Measurements from ENCODE around the gene LRRK1.

LRRK1 gene

DNA sequence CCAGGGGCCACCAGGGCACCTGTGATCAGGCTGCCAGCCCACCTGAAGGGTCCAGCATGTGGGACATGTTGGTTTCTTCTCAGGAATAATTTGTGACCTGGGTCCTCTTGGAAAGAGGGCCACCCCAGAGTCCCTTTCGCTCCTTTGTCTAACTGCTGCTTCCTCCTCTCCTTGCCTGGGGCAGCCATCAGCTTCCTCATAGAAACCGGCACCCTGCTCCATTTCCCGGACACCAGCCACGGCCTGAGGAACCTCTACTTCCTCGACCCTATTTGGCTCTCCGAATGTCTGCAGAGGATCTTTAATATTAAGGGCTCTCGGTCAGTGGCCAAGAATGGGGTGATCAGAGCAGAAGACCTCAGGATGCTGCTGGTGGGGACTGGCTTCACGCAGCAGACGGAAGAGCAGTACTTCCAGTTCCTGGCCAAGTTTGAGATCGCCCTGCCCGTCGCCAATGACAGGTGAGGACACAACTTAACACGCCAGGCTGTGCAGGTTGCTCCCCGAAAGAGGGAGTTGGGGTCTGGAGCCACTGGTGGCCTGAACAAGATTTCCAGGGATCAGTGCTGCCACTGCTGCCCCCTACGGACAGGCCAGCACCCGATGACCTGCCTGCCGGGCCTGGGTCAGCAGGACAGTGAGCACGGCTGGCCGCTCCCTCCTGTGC lies 109.7 kb downstream of the LRRK1 start:
- H3K27ac Mint-ChIP-seq, result no peak overlapping the region
- H3K4me1 Mint-ChIP-seq, result peaks cover 14% of the 10 kb centered on the region
- peaks cover 31% of the 10 kb centered on the region for H3K27me3 Mint-ChIP-seq (ENCODE audit: low read depth, poor library complexity)
- TF ChIP-seq, protein P1, sequence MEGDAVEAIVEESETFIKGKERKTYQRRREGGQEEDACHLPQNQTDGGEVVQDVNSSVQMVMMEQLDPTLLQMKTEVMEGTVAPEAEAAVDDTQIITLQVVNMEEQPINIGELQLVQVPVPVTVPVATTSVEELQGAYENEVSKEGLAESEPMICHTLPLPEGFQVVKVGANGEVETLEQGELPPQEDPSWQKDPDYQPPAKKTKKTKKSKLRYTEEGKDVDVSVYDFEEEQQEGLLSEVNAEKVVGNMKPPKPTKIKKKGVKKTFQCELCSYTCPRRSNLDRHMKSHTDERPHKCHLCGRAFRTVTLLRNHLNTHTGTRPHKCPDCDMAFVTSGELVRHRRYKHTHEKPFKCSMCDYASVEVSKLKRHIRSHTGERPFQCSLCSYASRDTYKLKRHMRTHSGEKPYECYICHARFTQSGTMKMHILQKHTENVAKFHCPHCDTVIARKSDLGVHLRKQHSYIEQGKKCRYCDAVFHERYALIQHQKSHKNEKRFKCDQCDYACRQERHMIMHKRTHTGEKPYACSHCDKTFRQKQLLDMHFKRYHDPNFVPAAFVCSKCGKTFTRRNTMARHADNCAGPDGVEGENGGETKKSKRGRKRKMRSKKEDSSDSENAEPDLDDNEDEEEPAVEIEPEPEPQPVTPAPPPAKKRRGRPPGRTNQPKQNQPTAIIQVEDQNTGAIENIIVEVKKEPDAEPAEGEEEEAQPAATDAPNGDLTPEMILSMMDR (IDR thresholded peaks at IDR 0.05), result no peak
- no peak for DNase-seq
- H3K9me3 Mint-ChIP-seq, result peaks cover 8% of the 10 kb centered on the region
- no peak overlapping the region for H3K4me3 Mint-ChIP-seq
- H3K36me3 Mint-ChIP-seq (ENCODE audit: low read depth), result no peaks in the 10 kb centered on the region

DNA sequence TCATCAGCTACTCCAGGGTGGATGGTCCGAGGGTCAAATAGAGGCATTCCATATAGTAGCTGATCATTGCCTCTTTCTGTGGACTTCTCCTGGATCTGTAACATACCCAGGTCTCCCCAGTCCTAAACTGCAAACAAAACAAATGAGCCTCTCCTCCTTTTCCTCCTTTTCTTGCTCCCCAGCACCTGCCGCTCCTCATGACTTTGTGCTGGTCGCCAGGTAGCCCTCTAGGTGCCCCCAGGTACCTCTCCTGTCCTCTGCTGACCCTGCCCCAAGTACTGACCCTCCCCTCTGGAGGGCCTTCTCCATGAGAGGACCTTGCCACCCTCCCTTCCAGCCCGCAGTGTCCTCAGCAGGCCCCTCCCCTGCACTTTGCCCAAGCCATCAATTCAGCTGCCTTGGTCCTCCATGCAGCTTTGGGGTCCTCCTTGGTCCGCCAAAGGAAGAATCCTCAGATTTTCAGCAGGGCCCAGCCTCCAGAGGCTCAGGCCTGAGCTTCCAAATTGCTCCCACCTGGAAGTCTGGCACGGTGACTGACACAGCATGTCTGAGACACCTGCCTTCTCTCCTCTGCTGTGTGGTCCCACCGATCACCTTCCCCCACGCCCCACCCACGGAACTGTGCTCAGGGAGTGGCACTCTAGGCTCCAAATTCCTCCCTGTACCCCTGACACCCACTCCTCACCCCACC lies 111.0 kb downstream of the LRRK1 start:
- H3K36me3 Mint-ChIP-seq (ENCODE audit: low read depth), result peaks cover 4% of the 10 kb centered on the region
- H3K9me3 Mint-ChIP-seq, result peaks cover 20% of the 10 kb centered on the region
- TF ChIP-seq, protein P1 (IDR thresholded peaks at IDR 0.05), result no peak

DNA sequence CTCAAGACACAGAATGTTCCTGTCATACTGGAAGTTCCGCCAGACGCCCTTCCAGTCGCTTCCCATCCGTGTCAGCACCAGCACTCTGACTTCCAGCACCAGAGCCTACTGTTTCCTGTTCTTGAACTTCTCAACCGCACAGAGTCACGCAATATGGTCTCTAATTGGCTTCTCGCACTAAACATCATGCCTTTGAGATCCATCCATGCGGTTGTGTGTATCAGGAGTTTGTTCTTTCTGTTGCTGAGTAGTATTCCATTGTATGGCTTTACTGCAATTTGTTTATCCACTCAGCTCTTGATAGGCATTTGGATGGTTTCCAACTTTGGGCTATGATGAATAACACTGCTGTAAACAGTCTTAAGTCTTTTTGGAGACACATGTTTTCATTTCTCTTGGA lies 112.1 kb downstream of the LRRK1 start:
- DNase-seq, result no peak
- TF ChIP-seq, protein P1 (IDR thresholded peaks at IDR 0.05), result no peak
- peaks cover 6% of the 10 kb centered on the region for H3K36me3 Mint-ChIP-seq (ENCODE audit: low read depth)
- peaks cover 31% of the 10 kb centered on the region for H3K9me3 Mint-ChIP-seq
- no peak overlapping the region for H3K27ac Mint-ChIP-seq
- peaks cover 27% of the 10 kb centered on the region for H3K27me3 Mint-ChIP-seq (ENCODE audit: low read depth, poor library complexity)
- H3K4me1 Mint-ChIP-seq, result peaks cover 9% of the 10 kb centered on the region
- no peak overlapping the region for H3K4me3 Mint-ChIP-seq

More for the DNA sequence above, 111.0 kb downstream of the LRRK1 start:
- H3K27me3 Mint-ChIP-seq (ENCODE audit: low read depth, poor library complexity), result peaks cover 31% of the 10 kb centered on the region
- H3K4me3 Mint-ChIP-seq, result no peak overlapping the region
- H3K4me1 Mint-ChIP-seq, result peaks cover 9% of the 10 kb centered on the region
- DNase-seq, result no peak
- H3K27ac Mint-ChIP-seq, result no peak overlapping the region

DNA sequence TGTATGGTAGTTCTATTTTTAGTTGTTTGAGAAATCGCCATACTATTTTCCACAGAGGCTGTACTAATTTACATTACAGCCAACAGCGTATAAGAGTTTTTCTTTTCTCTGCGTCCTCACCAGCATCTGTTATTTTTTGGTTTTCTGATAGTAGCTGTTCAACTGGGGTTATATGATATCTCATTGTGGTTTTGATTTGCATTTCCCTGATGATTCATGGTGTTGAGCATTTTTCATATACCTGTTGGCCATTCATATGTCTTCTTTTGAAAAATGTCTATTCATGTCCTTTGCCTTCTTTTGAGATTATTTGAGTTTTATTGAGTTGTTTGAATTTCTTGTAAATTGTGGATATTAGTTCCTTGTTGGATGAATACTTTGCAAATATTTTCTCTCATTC lies 114.6 kb downstream of the LRRK1 start:
- H3K27ac Mint-ChIP-seq, result no peak overlapping the region
- H3K36me3 Mint-ChIP-seq (ENCODE audit: low read depth), result peaks cover 6% of the 10 kb centered on the region
- no peak for DNase-seq
- H3K9me3 Mint-ChIP-seq, result peaks cover 46% of the 10 kb centered on the region
- no peaks in the 10 kb centered on the region for H3K4me1 Mint-ChIP-seq
- H3K27me3 Mint-ChIP-seq (ENCODE audit: low read depth, poor library complexity), result peaks cover 15% of the 10 kb centered on the region
- TF ChIP-seq, protein P1 (IDR thresholded peaks at IDR 0.05), result no peak
- H3K4me3 Mint-ChIP-seq, result no peak overlapping the region

DNA sequence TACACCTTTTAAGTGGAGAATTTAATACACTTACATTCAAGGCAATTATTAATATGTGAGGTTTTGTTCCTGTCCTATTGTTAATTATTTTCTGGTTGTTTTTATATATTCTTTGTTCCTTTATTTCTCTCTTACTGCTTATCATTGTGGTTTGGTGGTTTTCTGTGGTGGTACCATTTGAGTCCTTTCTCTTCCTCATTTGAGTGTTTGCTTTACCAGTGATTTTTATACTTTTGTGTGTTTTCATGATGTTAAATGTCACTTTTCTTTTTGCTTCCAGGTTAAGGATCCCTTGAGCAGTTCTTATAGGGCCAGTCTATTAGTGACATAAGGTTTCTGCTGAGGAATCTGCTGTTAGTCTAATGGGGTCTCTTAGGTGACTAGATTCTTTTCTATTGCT lies 116.5 kb downstream of the LRRK1 start:
- H3K4me3 Mint-ChIP-seq, result no peak overlapping the region
- H3K27ac Mint-ChIP-seq, result no peak overlapping the region
- H3K27me3 Mint-ChIP-seq (ENCODE audit: low read depth, poor library complexity), result peaks cover 9% of the 10 kb centered on the region
- H3K4me1 Mint-ChIP-seq, result no peaks in the 10 kb centered on the region
- peaks cover 6% of the 10 kb centered on the region for H3K36me3 Mint-ChIP-seq (ENCODE audit: low read depth)
- DNase-seq, result no peak
- TF ChIP-seq, protein P1 (IDR thresholded peaks at IDR 0.05), result no peak
- peaks cover 56% of the 10 kb centered on the region for H3K9me3 Mint-ChIP-seq

DNA sequence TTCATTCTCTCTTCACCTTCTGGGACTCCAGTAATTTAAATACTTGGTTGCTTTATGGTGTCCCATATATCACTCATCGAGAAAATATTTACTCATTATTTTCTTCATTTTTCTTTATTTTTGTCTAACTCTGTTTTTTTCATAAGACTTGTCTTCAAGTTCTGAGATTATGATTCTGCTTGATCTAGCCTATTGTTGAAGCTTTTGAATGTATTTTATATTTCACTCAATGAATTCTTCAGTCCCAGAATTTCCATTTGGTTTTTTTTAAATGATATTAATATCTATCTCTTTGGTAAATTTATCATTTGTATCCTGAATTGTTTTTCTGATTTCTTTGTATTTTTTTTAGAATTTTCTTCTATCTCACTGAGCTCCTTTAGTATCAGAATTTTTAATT lies 117.0 kb downstream of the LRRK1 start:
- H3K4me1 Mint-ChIP-seq, result no peaks in the 10 kb centered on the region

More for the DNA sequence above, 117.0 kb downstream of the LRRK1 start:
- Mint-ChIP-seq H3K9me3 (peaks cover 56% of the 10 kb centered on the region), H3K36me3 (ENCODE audit: low read depth) (peaks cover 6% of the 10 kb centered on the region), H3K27ac (no peak overlapping the region), H3K27me3 (ENCODE audit: low read depth, poor library complexity) (peaks cover 8% of the 10 kb centered on the region), H3K4me3 (no peak overlapping the region)
- DNase-seq, result no peak
- TF ChIP-seq, protein P1 (IDR thresholded peaks at IDR 0.05), result no peak

Measured in nephron progenitor cell (in vitro differentiated cells).